Smooth muscle cell (in vitro differentiated cells): ENCODE results near the gene RAE1. TPM values are rescaled to one million over a fixed set of nuclear protein-coding genes. Genes with fewer than 3 reads are reported as not detected.

Experiments used
- DNase-seq: peaks from one replicate; lab custom pipeline; 2025; ENCODE audit not compliant: unreplicated experiment; lab: John Stamatoyannopoulos, UW
- H2AFZ ChIP-seq: fragments of 200-600 bp; sonication (generic); 2 replicates; pipeline ENCODE4 v1.6.0; 2016; ENCODE audit warnings: antibody characterized with exemption, low read depth, mild to moderate bottlenecking
- H3F3A ChIP-seq: fragments of 200-600 bp; sonication (generic); 2 replicates; pipeline ENCODE4 v1.6.0; 2017; ENCODE audit warnings: antibody characterized with exemption, low read depth
- H3K27ac ChIP-seq: fragments of 200-600 bp; sonication (generic); 2 replicates; pipeline ENCODE4 v1.5.1; 2016; ENCODE audit warnings: low read depth, mild to moderate bottlenecking
- H3K27me3 ChIP-seq: fragments of 200-600 bp; sonication (generic); 2 replicates; pipeline ENCODE4 v1.6.1; 2016; ENCODE audit warnings: low read depth, mild to moderate bottlenecking
- H3K36me3 ChIP-seq: fragments of 200-600 bp; sonication (generic); 2 replicates; pipeline ENCODE4 v1.5.1; 2016; ENCODE audit warnings: low read depth
- H3K4me1 ChIP-seq: fragments of 200-600 bp; sonication (generic); 2 replicates; pipeline ENCODE4 v1.5.1; 2016; ENCODE audit warnings: low read depth
- H3K4me2 ChIP-seq: fragments of 200-600 bp; sonication (generic); 2 replicates; pipeline ENCODE4 v1.6.0; 2016; ENCODE audit warnings: mild to moderate bottlenecking
- H3K4me3 ChIP-seq: fragments of 200-600 bp; sonication (generic); 2 replicates; pipeline ENCODE4 v1.5.1; 2016; ENCODE audit warnings: mild to moderate bottlenecking
- H3K79me2 ChIP-seq: fragments of 200-600 bp; sonication (generic); 2 replicates; pipeline ENCODE4 v1.6.0; 2016; ENCODE audit warnings: low read depth, mild to moderate bottlenecking
- H3K9ac ChIP-seq: fragments of 200-600 bp; sonication (generic); 2 replicates; pipeline ENCODE4 v1.6.0; 2016; ENCODE audit warnings: low read depth
- H3K9me3 ChIP-seq: fragments of 200-600 bp; sonication (generic); replicated peaks from 2 replicates; pipeline ENCODE4 v1.5.1; 2016; ENCODE audit warnings: low read depth
- H4K20me1 ChIP-seq: fragments of 200-600 bp; sonication (generic); 2 replicates; pipeline ENCODE4 v1.6.0; 2016; ENCODE audit warnings: low read depth
- CTCF ChIP-seq: fragments of 200-600 bp; sonication (generic); IDR thresholded peaks from 2 replicates; pipeline ENCODE4 v1.5.1; 2017; ENCODE audit warnings: borderline replicate concordance, mild to moderate bottlenecking, antibody characterized with exemption; ENCODE audit not compliant: insufficient read depth, poor library complexity, severe bottlenecking
- WGBS: methylation state at CpG from one replicate; pipeline ENCODE4 v1.1.7; 2016; ENCODE audit warnings: low lambda C conversion rate; 5-methylcytosine and 5-hydroxymethylcytosine counted together
- polyA plus RNA-seq: library from polyadenylated mRNA; unstranded; fragments of >200 nt; fragmentation: Nextera tagmentation; extraction: Ambion mirVana; gene quantifications from 2 replicates; pipeline ENCODE4 v1.2.1, GENCODE V29; 2016
- total RNA-seq: library from RNA; depleted of rRNA; stranded (reverse); fragments of >200 nt; gene quantifications from 2 replicates; pipeline ENCODE4 v1.2.3, GENCODE V29; 2014

Gene RAE1
- total and polyA plus RNA-seq, 2 experiments from 2014 or later, result 34.9 to 53.5 TPM

GRCh38 chr20:57316795-57317201 lies 34.3 kb upstream of the RAE1 start:
- H3K27me3 ChIP-seq, result peaks cover 4% of the 10 kb centered on the region
- H2AFZ ChIP-seq, result no peak overlapping the region
- no peak overlapping the region for H3K9ac ChIP-seq
- H3K36me3 ChIP-seq, result no peaks in the 10 kb centered on the region
- TF ChIP-seq CTCF, result no peak
- no peak overlapping the region for H3K4me3 ChIP-seq
- no peak overlapping the region for H3K4me2 ChIP-seq
- no peaks in the 10 kb centered on the region for H3K9me3 ChIP-seq
- H3K4me1 ChIP-seq, result no peaks in the 10 kb centered on the region
- H3K27ac ChIP-seq, result no peak overlapping the region
- H3F3A ChIP-seq, result no peaks in the 10 kb centered on the region
- no peaks in the 10 kb centered on the region for H3K79me2 ChIP-seq
- DNase-seq, result no peak
- WGBS, result 95% methylated on average over 9 of the region's 9 CpGs
- H4K20me1 ChIP-seq, result no peaks in the 10 kb centered on the region

GRCh38 chr20:57317316-57317788 lies 33.7 kb upstream of the RAE1 start:
- 96% methylated on average over 8 of the region's 8 CpGs for WGBS
- Histone ChIP-seq H2AFZ (no peak overlapping the region), H4K20me1 (no peaks in the 10 kb centered on the region), H3K9ac (no peak overlapping the region), H3K4me2 (no peak overlapping the region), H3K27me3 (peaks cover 4% of the 10 kb centered on the region), H3K79me2 (no peaks in the 10 kb centered on the region), H3F3A (no peaks in the 10 kb centered on the region), H3K9me3 (no peaks in the 10 kb centered on the region), H3K27ac (no peak overlapping the region), H3K36me3 (no peaks in the 10 kb centered on the region), H3K4me1 (no peaks in the 10 kb centered on the region), H3K4me3 (no peak overlapping the region)
- DNase-seq, result no peak
- TF ChIP-seq CTCF, result no peak

GRCh38 chr20:57317789-57318371 lies 33.2 kb upstream of the RAE1 start:
- Histone ChIP-seq H3K27me3 (peaks cover 4% of the 10 kb centered on the region), H3K4me1 (peaks cover 5% of the 10 kb centered on the region), H3K36me3 (no peaks in the 10 kb centered on the region), H3K27ac (no peak overlapping the region), H2AFZ (no peak overlapping the region), H3K9me3 (no peaks in the 10 kb centered on the region), H3K4me2 (no peak overlapping the region), H3K4me3 (no peak overlapping the region), H3K79me2 (no peaks in the 10 kb centered on the region), H4K20me1 (no peaks in the 10 kb centered on the region), H3K9ac (no peak overlapping the region), H3F3A (no peaks in the 10 kb centered on the region)
- TF ChIP-seq CTCF, result no peak
- DNase-seq, result no peak
- WGBS, result 88% methylated on average over 14 of the region's 14 CpGs

GRCh38 chr20:57319584-57319983 lies 31.5 kb upstream of the RAE1 start:
- Histone ChIP-seq H3K4me2 (no peak overlapping the region), H3K9ac (no peak overlapping the region), H4K20me1 (no peaks in the 10 kb centered on the region), H3K36me3 (no peaks in the 10 kb centered on the region), H2AFZ (no peak overlapping the region), H3K79me2 (no peaks in the 10 kb centered on the region), H3K4me3 (no peak overlapping the region), H3K27me3 (peaks cover 4% of the 10 kb centered on the region), H3K27ac (no peak overlapping the region), H3F3A (peaks cover 10% of the 10 kb centered on the region), H3K9me3 (no peaks in the 10 kb centered on the region), H3K4me1 (peaks cover 13% of the 10 kb centered on the region)
- 91% methylated on average over 4 of the region's 4 CpGs for WGBS
- no peak for TF ChIP-seq CTCF
- DNase-seq, result no peak
